Upper lobe of left lung (tissue), 4 donors: Measurements from ENCODE around the gene EVC.

ENCODE experiments used
- POLR2A ChIP-seq, 4 donors: fragments of 450-650 bp; IDR thresholded peaks; one replicate each; pipeline ENCODE4 v1.5.1; 2016 to 2017; ENCODE audit warnings: antibody characterized with exemption in 4 of 4, mild to moderate bottlenecking in 2 of 4
- TF ChIP-seq, protein P1 (sequence below), 6 experiments: fragments of 450-650 bp in 4 of 6; fragments of 200-600 bp in 2 of 6; sonication (generic) in 2 of 6; IDR thresholded peaks; one replicate each; pipeline ENCODE4 v1.5.1; 2016 to 2019; ENCODE audit warnings: antibody characterized with exemption in 6 of 6

- TF ChIP-seq, protein P1, sequence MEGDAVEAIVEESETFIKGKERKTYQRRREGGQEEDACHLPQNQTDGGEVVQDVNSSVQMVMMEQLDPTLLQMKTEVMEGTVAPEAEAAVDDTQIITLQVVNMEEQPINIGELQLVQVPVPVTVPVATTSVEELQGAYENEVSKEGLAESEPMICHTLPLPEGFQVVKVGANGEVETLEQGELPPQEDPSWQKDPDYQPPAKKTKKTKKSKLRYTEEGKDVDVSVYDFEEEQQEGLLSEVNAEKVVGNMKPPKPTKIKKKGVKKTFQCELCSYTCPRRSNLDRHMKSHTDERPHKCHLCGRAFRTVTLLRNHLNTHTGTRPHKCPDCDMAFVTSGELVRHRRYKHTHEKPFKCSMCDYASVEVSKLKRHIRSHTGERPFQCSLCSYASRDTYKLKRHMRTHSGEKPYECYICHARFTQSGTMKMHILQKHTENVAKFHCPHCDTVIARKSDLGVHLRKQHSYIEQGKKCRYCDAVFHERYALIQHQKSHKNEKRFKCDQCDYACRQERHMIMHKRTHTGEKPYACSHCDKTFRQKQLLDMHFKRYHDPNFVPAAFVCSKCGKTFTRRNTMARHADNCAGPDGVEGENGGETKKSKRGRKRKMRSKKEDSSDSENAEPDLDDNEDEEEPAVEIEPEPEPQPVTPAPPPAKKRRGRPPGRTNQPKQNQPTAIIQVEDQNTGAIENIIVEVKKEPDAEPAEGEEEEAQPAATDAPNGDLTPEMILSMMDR (IDR thresholded peaks at IDR 0.05) = no peak
- no peak for TF ChIP-seq POLR2A (IDR thresholded peaks at IDR 0.05)
Observed at GRCh38 chr4:5720157-5720850, 9.3 kb downstream of the EVC start.
